Neuronal stem cell (in vitro differentiated cells): ENCODE measurements around the gene DSC2.
A peak's percentile ranks its signal among the peaks of the same experiment; 100 is the strongest.

Experiments
- DNase-seq: peaks from one replicate; pipeline ENCODE4 v3.0.0-alpha.2; 2013; ENCODE audit warnings: low spot score
- H2AFZ ChIP-seq: one replicate; pipeline ENCODE4 v1.6.1; 2013; ENCODE audit warnings: mild to moderate bottlenecking, low read length, inconsistent platforms
- H2AK5ac ChIP-seq: 2 replicates; pipeline ENCODE4 v1.6.1; 2013; ENCODE audit warnings: low read depth, mild to moderate bottlenecking, inconsistent platforms, low read length, moderate library complexity, mixed read lengths
- H2BK120ac ChIP-seq: 2 replicates; pipeline ENCODE4 v1.6.1; 2013; ENCODE audit warnings: low read depth, mild to moderate bottlenecking, inconsistent platforms, low read length, moderate library complexity, mixed read lengths
- H2BK12ac ChIP-seq: one replicate; pipeline ENCODE4 v1.6.1; 2013; ENCODE audit warnings: low read length, inconsistent platforms
- H2BK15ac ChIP-seq: 2 replicates; pipeline ENCODE4 v1.6.1; 2013; ENCODE audit warnings: mild to moderate bottlenecking, low read length, inconsistent platforms, mixed read lengths
- H2BK5ac ChIP-seq: one replicate; pipeline ENCODE4 v1.6.1; 2013; ENCODE audit warnings: inconsistent platforms, mild to moderate bottlenecking, low read length, moderate library complexity
- H3K14ac ChIP-seq: one replicate; pipeline ENCODE4 v1.6.1; 2013; ENCODE audit warnings: low read length, inconsistent platforms
- H3K18ac ChIP-seq: 2 replicates; pipeline ENCODE4 v1.6.1; 2013; ENCODE audit warnings: low read length, inconsistent platforms
- H3K23ac ChIP-seq: 2 replicates; pipeline ENCODE4 v1.6.1; 2013; ENCODE audit warnings: low read depth, mild to moderate bottlenecking, mixed read lengths, low read length, inconsistent platforms; ENCODE audit not compliant: poor library complexity
- H3K27ac ChIP-seq: replicated peaks from 3 replicates; pipeline ENCODE4 v1.5.1; 2013; ENCODE audit warnings: low read length, inconsistent platforms
- H3K27me3 ChIP-seq, 3 experiments: 2 replicates each; pipeline ENCODE4 v1.6.1; 2013; ENCODE audit warnings: low read length in 3 of 3, mild to moderate bottlenecking in 2 of 3, inconsistent platforms in 1 of 3, low read depth in 1 of 3, mixed read lengths in 1 of 3, moderate library complexity in 1 of 3; ENCODE audit not compliant: control insufficient read depth in 3 of 3, insufficient read depth in 3 of 3
- H3K36me3 ChIP-seq, 2 donors: replicated peaks in 1 of 2; 2 replicates each; pipeline ENCODE4 v1.6.1; 2013; ENCODE audit warnings: low read length in 2 of 2; ENCODE audit not compliant: control insufficient read depth in 2 of 2, insufficient read depth in 2 of 2
- H3K4ac ChIP-seq: 2 replicates; pipeline ENCODE4 v1.6.1; 2013; ENCODE audit warnings: inconsistent platforms, mild to moderate bottlenecking, low read length, moderate library complexity
- H3K4me1 ChIP-seq, 2 donors: 1 replicate in 1 of 2; 2 replicates in 1 of 2; pipeline ENCODE4 v1.6.1; 2013; ENCODE audit warnings: low read length in 2 of 2, low read depth in 1 of 2; ENCODE audit not compliant: control insufficient read depth in 2 of 2, insufficient read depth in 1 of 2
- H3K4me2 ChIP-seq: one replicate; pipeline ENCODE4 v1.6.1; 2013; ENCODE audit warnings: mild to moderate bottlenecking, low read length, inconsistent platforms; ENCODE audit not compliant: insufficient read depth, poor library complexity, severe bottlenecking
- H3K4me3 ChIP-seq, 2 donors: 2 replicates each; pipeline ENCODE4 v1.5.1; 2013; ENCODE audit warnings: low read length in 2 of 2, mild to moderate bottlenecking in 2 of 2, inconsistent platforms in 1 of 2, moderate library complexity in 1 of 2
- H3K79me1 ChIP-seq: one replicate; pipeline ENCODE4 v1.6.1; 2013; ENCODE audit warnings: low read depth, mild to moderate bottlenecking, inconsistent platforms, low read length, moderate library complexity
- H3K9ac ChIP-seq: one replicate; pipeline ENCODE4 v1.6.1; 2013; ENCODE audit warnings: mild to moderate bottlenecking, low read depth, low read length, inconsistent platforms; ENCODE audit not compliant: poor library complexity
- H3K9me3 ChIP-seq, 2 donors: replicated peaks in 1 of 2; 2 replicates each; pipeline versions ENCODE3 to v1.6.1; 2013; ENCODE audit warnings: low read length in 2 of 2, mild to moderate bottlenecking in 2 of 2, inconsistent platforms in 1 of 2, low read depth in 1 of 2, mixed read lengths in 1 of 2, moderate library complexity in 1 of 2; ENCODE audit not compliant: control insufficient read depth in 2 of 2, insufficient read depth in 1 of 2
- H4K8ac ChIP-seq: one replicate; pipeline ENCODE4 v1.6.1; 2013; ENCODE audit warnings: low read depth, mild to moderate bottlenecking, inconsistent platforms, low read length, moderate library complexity
- H4K91ac ChIP-seq: one replicate; pipeline ENCODE4 v1.6.1; 2013; ENCODE audit warnings: low read length, low read depth, mild to moderate bottlenecking, inconsistent platforms; ENCODE audit not compliant: poor library complexity
- WGBS, 2 donors: extraction: QIAGEN DNeasy Blood & Tissue Kit; methylation state at CpG; one replicate each; pipeline ENCODE4 v1.1.7; 2013; ENCODE audit warnings: missing lambda C conversion rate in 2 of 2, mixed read lengths in 1 of 2; ENCODE audit not compliant: insufficient read length in 2 of 2, insufficient replicate concordance in 1 of 2; ENCODE audit errors: extremely low coverage in 2 of 2; 5-methylcytosine and 5-hydroxymethylcytosine counted together

The DSC2 gene

GRCh38 chr18:31102941-31103340 is 720 bp upstream of the DSC2 start:
- Histone ChIP-seq H2BK120ac (no peak overlapping the region), H3K23ac (no peak overlapping the region), H2AFZ (no peak overlapping the region), H3K4ac (no peak overlapping the region), H3K27ac (no peak overlapping the region), H3K9ac (no peak overlapping the region), H3K4me3 (no peak overlapping the region), H2AK5ac (no peak overlapping the region), H2BK15ac (no peak overlapping the region), H3K27me3 (peaks cover 0 to 31% (median 0%) of the 10 kb centered on the region in 3 experiments), H4K91ac (no peak overlapping the region), H3K9me3 (no peaks in the 10 kb centered on the region), H3K4me2 (no peak overlapping the region), H3K4me1 (peaks cover 0 to 3% of the 10 kb centered on the region in 2 donors), H2BK12ac (no peak overlapping the region), H3K79me1 (peaks cover 2% of the 10 kb centered on the region), H4K8ac (no peak overlapping the region), H3K18ac (no peak overlapping the region), H2BK5ac (no peak overlapping the region), H3K36me3 (no peaks in the 10 kb centered on the region), H3K14ac (no peak overlapping the region)
- no CpG with 5 or more reads among the region's 2 CpGs for WGBS, 2 donors
- no peak for DNase-seq

GRCh38 chr18:31101183-31102024 is 817 bp downstream of the DSC2 start:
- no CpG with 5 or more reads among the region's 72 CpGs for WGBS, 2 donors
- H3K4me2 ChIP-seq, result peak overlapping the region; percentile 86
- peak overlapping the region; percentile 64 to 96 for H3K4me3 ChIP-seq
- peak overlapping the region; percentile 82 for H3K14ac ChIP-seq
- H3K18ac ChIP-seq, result peak overlapping the region; percentile 99
- peak overlapping the region; percentile 17 for H4K8ac ChIP-seq
- peak overlapping the region; percentile 90 for H2BK5ac ChIP-seq
- peak overlapping the region; percentile 38 for H4K91ac ChIP-seq
- H2AK5ac ChIP-seq, result no peak overlapping the region
- peak overlapping the region; percentile 66 for H3K27ac ChIP-seq
- H2AFZ ChIP-seq, result peak overlapping the region; percentile 99
- peaks cover 0 to 31% (median 0%) of the 10 kb centered on the region in 3 experiments for H3K27me3 ChIP-seq
- no peaks in the 10 kb centered on the region for H3K9me3 ChIP-seq
- H2BK15ac ChIP-seq, result peak overlapping the region; percentile 85
- H3K4ac ChIP-seq, result peak overlapping the region; percentile 76
- no peak overlapping the region for H2BK120ac ChIP-seq
- no peaks in the 10 kb centered on the region for H3K36me3 ChIP-seq
- peak overlapping the region; percentile 97 for H3K23ac ChIP-seq
- DNase-seq, result peak; percentile 48
- H2BK12ac ChIP-seq, result peak overlapping the region; percentile 58
- peak overlapping the region; percentile 97 for H3K9ac ChIP-seq
- H3K4me1 ChIP-seq, result peaks cover 0 to 3% of the 10 kb centered on the region in 2 donors
- peaks cover 2% of the 10 kb centered on the region for H3K79me1 ChIP-seq

GRCh38 chr18:31100436-31101182 is 1.6 kb downstream of the DSC2 start:
- no peak overlapping the region for H4K91ac ChIP-seq
- peaks cover 0 to 31% (median 0%) of the 10 kb centered on the region in 3 experiments for H3K27me3 ChIP-seq
- peaks cover 2% of the 10 kb centered on the region for H3K79me1 ChIP-seq
- no peak overlapping the region for H2AK5ac ChIP-seq
- no peak overlapping the region for H3K14ac ChIP-seq
- no peak overlapping the region for H2BK120ac ChIP-seq
- H3K9ac ChIP-seq, result no peak overlapping the region
- no peak overlapping the region for H2BK12ac ChIP-seq
- peak overlapping the region; percentile 66 for H3K27ac ChIP-seq
- peak overlapping the region; percentile 86 for H3K4me2 ChIP-seq
- peak overlapping the region; percentile 64 to 96 for H3K4me3 ChIP-seq
- no peak overlapping the region for H4K8ac ChIP-seq
- H3K4me1 ChIP-seq, result peaks cover 0 to 3% of the 10 kb centered on the region in 2 donors
- H3K4ac ChIP-seq, result no peak overlapping the region
- peak overlapping the region; percentile 99 for H2AFZ ChIP-seq
- WGBS, 2 donors, result no CpG with 5 or more reads among the region's 23 CpGs
- no peaks in the 10 kb centered on the region for H3K36me3 ChIP-seq
- DNase-seq, result peak; percentile 39
- no peak overlapping the region for H2BK15ac ChIP-seq
- peak overlapping the region; percentile 70 for H3K18ac ChIP-seq
- H3K23ac ChIP-seq, result no peak overlapping the region
- H3K9me3 ChIP-seq, result no peaks in the 10 kb centered on the region
- H2BK5ac ChIP-seq, result no peak overlapping the region
